Neural cell (in vitro differentiated cells): ENCODE results near the gene SAMD14. TPM values are rescaled to one million over a fixed set of nuclear protein-coding genes. Genes with fewer than 3 reads are reported as not detected.

Experiments
- H2AFZ ChIP-seq: fragments of 200-600, 300-800 bp; sonication (generic), shearing (Covaris generic); 2 replicates; pipeline ENCODE4 v1.6.0; 2014; ENCODE audit warnings: low read depth, mild to moderate bottlenecking, antibody characterized with exemption, low read length, moderate library complexity
- H3F3A ChIP-seq: fragments of 200-600 bp; shearing (Covaris generic); 2 replicates; pipeline ENCODE4 v1.6.1; 2016; ENCODE audit warnings: mild to moderate bottlenecking, moderate library complexity, mixed read lengths, antibody characterized with exemption, low read length; ENCODE audit not compliant: insufficient read depth, poor library complexity, severe bottlenecking
- H3K27ac ChIP-seq: fragments of 200-600, 300-800 bp; sonication (generic), shearing (Covaris generic); 2 replicates; pipeline ENCODE4 v1.5.1; 2014; ENCODE audit warnings: mild to moderate bottlenecking, low read length, moderate library complexity
- H3K27me3 ChIP-seq: fragments of 300-800, 200-600 bp; sonication (generic), shearing (Covaris generic); 2 replicates; pipeline ENCODE4 v1.6.0; 2014; ENCODE audit warnings: mild to moderate bottlenecking, low read depth, low read length, moderate library complexity; ENCODE audit not compliant: insufficient read depth
- H3K36me3 ChIP-seq: fragments of 300-800, 200-600 bp; sonication (generic), shearing (Covaris generic); 2 replicates; pipeline ENCODE4 v1.5.1; 2014; ENCODE audit warnings: mild to moderate bottlenecking, antibody characterized with exemption, low read length, moderate library complexity; ENCODE audit not compliant: insufficient read depth
- H3K4me2 ChIP-seq: fragments of 300-800, 200-600 bp; sonication (generic), shearing (Covaris generic); 2 replicates; pipeline ENCODE4 v1.6.0; 2014; ENCODE audit warnings: mild to moderate bottlenecking, low read length
- H3K4me3 ChIP-seq: fragments of 300-800, 200-600 bp; sonication (generic), shearing (Covaris generic); 2 replicates; pipeline ENCODE4 v1.5.1; 2014; ENCODE audit warnings: mild to moderate bottlenecking, low read length, moderate library complexity
- H3K79me2 ChIP-seq: fragments of 200-600 bp; shearing (Covaris generic); replicated peaks from 2 replicates; pipeline ENCODE4 v1.6.0; 2014; ENCODE audit warnings: mild to moderate bottlenecking, low read length, moderate library complexity; ENCODE audit not compliant: insufficient read depth
- H3K9ac ChIP-seq: fragments of 300-800, 200-600 bp; sonication (generic), shearing (Covaris generic); 2 replicates; pipeline ENCODE4 v1.6.1; 2016; ENCODE audit warnings: mild to moderate bottlenecking, low read length, mixed read lengths
- H3K9me2 ChIP-seq: fragments of 200-600 bp; shearing (Covaris generic); 2 replicates; pipeline ENCODE4 v1.6.1; 2016; ENCODE audit warnings: mild to moderate bottlenecking, low read length, mixed read lengths; ENCODE audit not compliant: insufficient read depth
- H3K9me3 ChIP-seq: fragments of 200-600, 300-800 bp; sonication (generic), shearing (Covaris generic); 2 replicates; pipeline ENCODE4 v1.6.1; 2016; ENCODE audit warnings: mild to moderate bottlenecking, mixed run types, low read length, moderate library complexity, mixed read lengths
- H4K20me1 ChIP-seq: fragments of 200-600 bp; shearing (Covaris generic); 2 replicates; pipeline ENCODE4 v1.6.1; 2016; ENCODE audit warnings: mild to moderate bottlenecking, mixed run types; ENCODE audit not compliant: insufficient read depth
- EP300 ChIP-seq: fragments of 450-650 bp; conservative IDR thresholded peaks from 2 replicates; pipeline ENCODE4 v1.6.1; 2014; ENCODE audit warnings: antibody characterized with exemption, mild to moderate bottlenecking, moderate library complexity; ENCODE audit not compliant: poor library complexity, severe bottlenecking
- EZH2 ChIP-seq: fragments of 200-600, 300-800 bp; shearing (Covaris generic), sonication (generic); IDR thresholded peaks from 2 replicates; pipeline ENCODE4 v1.6.1; 2014; ENCODE audit warnings: antibody characterized with exemption, low read length, borderline replicate concordance, mild to moderate bottlenecking; ENCODE audit not compliant: insufficient read depth, poor library complexity, severe bottlenecking
- MXI1 ChIP-seq: fragments of 450-650 bp; conservative IDR thresholded peaks from 2 replicates; pipeline ENCODE4 v1.6.1; 2014; ENCODE audit warnings: antibody characterized with exemption, mild to moderate bottlenecking; ENCODE audit not compliant: poor library complexity, severe bottlenecking
- POLR2AphosphoS5 ChIP-seq: IDR thresholded peaks from 2 replicates; pipeline ENCODE4 v1.6.1; 2012
- RAD21 ChIP-seq: fragments of 450-650 bp; conservative IDR thresholded peaks from 2 replicates; pipeline ENCODE4 v1.6.1; 2014; ENCODE audit warnings: antibody characterized with exemption, mild to moderate bottlenecking, moderate library complexity
- SMC3 ChIP-seq: fragments of 450-650 bp; conservative IDR thresholded peaks from 2 replicates; pipeline ENCODE4 v1.6.1; 2014; ENCODE audit warnings: antibody characterized with exemption, mild to moderate bottlenecking, moderate library complexity; ENCODE audit not compliant: poor library complexity
- TAF1 ChIP-seq: IDR thresholded peaks from 2 replicates; pipeline ENCODE4 v1.6.1; 2012; ENCODE audit warnings: low read depth
- polyA plus RNA-seq: library from polyadenylated mRNA; depleted of rRNA; stranded (reverse); fragments of >200 nt; gene quantifications from 2 replicates; pipeline ENCODE4 v1.2.3, GENCODE V29; 2014
- TF ChIP-seq, protein P1 (sequence below): fragments of 450-650 bp; IDR thresholded peaks from 2 replicates; pipeline ENCODE4 v1.5.1; 2014; ENCODE audit warnings: antibody characterized with exemption, mild to moderate bottlenecking, moderate library complexity; ENCODE audit not compliant: poor library complexity, severe bottlenecking
- TF ChIP-seq, protein P2 (sequence below): IDR thresholded peaks from 2 replicates; pipeline ENCODE4 v1.6.1; 2012; ENCODE audit warnings: borderline replicate concordance

The SAMD14 gene
- polyA plus RNA-seq, 1 donor from 2014 or later, result 105 TPM

DNA sequence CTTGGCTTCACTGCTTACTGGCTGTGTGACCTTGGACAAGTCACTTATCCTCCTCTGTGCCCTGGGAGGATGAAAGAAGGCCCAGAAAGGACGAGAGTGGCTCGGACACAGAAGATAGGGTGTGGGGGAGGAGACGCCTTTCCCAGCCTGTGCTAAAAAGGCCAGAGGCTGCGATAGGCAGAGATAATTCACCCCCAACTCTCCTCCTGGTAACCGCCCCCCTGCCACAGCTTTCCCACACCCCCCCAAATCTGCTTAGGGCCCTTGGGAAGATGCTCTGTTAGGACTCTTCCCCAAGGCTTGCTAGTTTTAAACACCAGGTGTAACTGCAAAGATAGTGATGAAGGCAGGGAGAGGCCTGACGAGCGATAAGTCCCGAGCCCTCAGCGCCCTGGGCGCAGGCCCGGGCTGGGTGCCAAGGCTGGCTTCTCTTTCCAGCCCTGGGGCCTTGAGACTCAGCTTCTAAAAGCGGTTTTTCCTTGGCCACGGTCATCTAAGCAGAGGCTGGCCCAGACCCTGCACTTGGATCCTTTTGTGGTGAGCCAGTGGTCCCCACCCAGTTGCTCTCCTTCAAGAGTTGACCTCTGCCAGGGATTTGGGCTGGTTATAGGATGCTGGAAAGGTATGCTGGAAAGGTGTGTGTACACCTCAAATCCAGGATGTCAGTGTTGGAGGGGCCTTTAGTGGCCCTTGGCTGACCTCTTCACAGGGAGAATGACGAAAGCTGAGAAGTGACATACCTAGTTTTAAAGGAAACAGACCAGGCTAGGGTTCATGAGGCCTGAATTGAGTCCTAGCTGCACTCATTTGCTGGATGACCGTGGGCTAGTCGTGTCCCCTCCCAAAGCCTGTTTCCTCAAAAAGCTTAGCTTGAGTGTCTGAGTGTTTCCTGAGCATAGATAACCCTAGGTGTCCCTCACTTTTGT, 24.0 kb upstream of the SAMD14 start:
- H3K79me2 ChIP-seq, result peaks cover 16% of the 10 kb centered on the region
- no peaks in the 10 kb centered on the region for H3K36me3 ChIP-seq
- no peak for TF ChIP-seq EZH2
- TF ChIP-seq, protein P1, sequence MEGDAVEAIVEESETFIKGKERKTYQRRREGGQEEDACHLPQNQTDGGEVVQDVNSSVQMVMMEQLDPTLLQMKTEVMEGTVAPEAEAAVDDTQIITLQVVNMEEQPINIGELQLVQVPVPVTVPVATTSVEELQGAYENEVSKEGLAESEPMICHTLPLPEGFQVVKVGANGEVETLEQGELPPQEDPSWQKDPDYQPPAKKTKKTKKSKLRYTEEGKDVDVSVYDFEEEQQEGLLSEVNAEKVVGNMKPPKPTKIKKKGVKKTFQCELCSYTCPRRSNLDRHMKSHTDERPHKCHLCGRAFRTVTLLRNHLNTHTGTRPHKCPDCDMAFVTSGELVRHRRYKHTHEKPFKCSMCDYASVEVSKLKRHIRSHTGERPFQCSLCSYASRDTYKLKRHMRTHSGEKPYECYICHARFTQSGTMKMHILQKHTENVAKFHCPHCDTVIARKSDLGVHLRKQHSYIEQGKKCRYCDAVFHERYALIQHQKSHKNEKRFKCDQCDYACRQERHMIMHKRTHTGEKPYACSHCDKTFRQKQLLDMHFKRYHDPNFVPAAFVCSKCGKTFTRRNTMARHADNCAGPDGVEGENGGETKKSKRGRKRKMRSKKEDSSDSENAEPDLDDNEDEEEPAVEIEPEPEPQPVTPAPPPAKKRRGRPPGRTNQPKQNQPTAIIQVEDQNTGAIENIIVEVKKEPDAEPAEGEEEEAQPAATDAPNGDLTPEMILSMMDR, result no peak
- no peak for TF ChIP-seq EP300
- TF ChIP-seq, protein P2, sequence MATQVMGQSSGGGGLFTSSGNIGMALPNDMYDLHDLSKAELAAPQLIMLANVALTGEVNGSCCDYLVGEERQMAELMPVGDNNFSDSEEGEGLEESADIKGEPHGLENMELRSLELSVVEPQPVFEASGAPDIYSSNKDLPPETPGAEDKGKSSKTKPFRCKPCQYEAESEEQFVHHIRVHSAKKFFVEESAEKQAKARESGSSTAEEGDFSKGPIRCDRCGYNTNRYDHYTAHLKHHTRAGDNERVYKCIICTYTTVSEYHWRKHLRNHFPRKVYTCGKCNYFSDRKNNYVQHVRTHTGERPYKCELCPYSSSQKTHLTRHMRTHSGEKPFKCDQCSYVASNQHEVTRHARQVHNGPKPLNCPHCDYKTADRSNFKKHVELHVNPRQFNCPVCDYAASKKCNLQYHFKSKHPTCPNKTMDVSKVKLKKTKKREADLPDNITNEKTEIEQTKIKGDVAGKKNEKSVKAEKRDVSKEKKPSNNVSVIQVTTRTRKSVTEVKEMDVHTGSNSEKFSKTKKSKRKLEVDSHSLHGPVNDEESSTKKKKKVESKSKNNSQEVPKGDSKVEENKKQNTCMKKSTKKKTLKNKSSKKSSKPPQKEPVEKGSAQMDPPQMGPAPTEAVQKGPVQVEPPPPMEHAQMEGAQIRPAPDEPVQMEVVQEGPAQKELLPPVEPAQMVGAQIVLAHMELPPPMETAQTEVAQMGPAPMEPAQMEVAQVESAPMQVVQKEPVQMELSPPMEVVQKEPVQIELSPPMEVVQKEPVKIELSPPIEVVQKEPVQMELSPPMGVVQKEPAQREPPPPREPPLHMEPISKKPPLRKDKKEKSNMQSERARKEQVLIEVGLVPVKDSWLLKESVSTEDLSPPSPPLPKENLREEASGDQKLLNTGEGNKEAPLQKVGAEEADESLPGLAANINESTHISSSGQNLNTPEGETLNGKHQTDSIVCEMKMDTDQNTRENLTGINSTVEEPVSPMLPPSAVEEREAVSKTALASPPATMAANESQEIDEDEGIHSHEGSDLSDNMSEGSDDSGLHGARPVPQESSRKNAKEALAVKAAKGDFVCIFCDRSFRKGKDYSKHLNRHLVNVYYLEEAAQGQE, result no peak
- no peak for TF ChIP-seq RAD21
- no peak for TF ChIP-seq MXI1
- TF ChIP-seq TAF1, result no peak
- no peak for TF ChIP-seq POLR2AphosphoS5
- TF ChIP-seq SMC3, result no peak
- H3K9me3 ChIP-seq, result no peaks in the 10 kb centered on the region
- H3K4me3 ChIP-seq, result no peak overlapping the region
- no peaks in the 10 kb centered on the region for H3F3A ChIP-seq
- no peak overlapping the region for H3K27ac ChIP-seq
- H4K20me1 ChIP-seq, result peaks cover 6% of the 10 kb centered on the region
- no peak overlapping the region for H3K9ac ChIP-seq
- H3K9me2 ChIP-seq, result no peaks in the 10 kb centered on the region
- no peak overlapping the region for H2AFZ ChIP-seq
- no peaks in the 10 kb centered on the region for H3K27me3 ChIP-seq
- H3K4me2 ChIP-seq, result no peak overlapping the region

DNA sequence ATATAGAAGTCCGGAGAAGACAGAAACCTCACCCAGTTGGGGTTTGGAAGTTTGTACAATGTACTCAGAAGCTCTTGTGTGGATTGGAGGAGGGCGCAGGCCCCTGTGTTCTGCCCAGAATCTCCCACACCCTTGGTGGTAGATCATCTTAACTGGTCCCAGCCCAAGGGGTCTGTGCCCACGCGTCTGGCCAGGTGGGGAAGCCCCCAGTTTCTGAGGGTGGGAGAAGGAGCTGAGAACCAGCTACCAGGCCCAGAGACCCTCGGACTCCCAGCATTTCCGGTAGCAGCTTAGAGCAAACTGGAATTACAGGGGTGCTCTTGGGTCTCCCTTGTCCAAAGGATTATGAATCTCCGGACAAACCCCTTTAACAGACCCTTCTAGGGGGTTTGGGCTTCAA, 22.8 kb upstream of the SAMD14 start:
- peak overlapping the region; percentile 94 for H3K9ac ChIP-seq
- peak overlapping the region; percentile 89 for H3K27ac ChIP-seq
- H3K4me3 ChIP-seq, result peak overlapping the region; percentile 91
- no peaks in the 10 kb centered on the region for H3K9me2 ChIP-seq
- no peaks in the 10 kb centered on the region for H3K9me3 ChIP-seq
- no peaks in the 10 kb centered on the region for H3K27me3 ChIP-seq
- H3K4me2 ChIP-seq, result peak overlapping the region; percentile 99
- H3K36me3 ChIP-seq, result no peaks in the 10 kb centered on the region
- H3K79me2 ChIP-seq, result peaks cover 27% of the 10 kb centered on the region
- no peak for TF ChIP-seq MXI1
- TF ChIP-seq, protein P2, result no peak
- no peak for TF ChIP-seq SMC3
- TF ChIP-seq EZH2, result no peak
- no peak for TF ChIP-seq EP300
- no peak for TF ChIP-seq TAF1
- no peak for TF ChIP-seq POLR2AphosphoS5
- TF ChIP-seq, protein P1, result no peak
- TF ChIP-seq RAD21, result no peak
- peak overlapping the region; percentile 95 for H2AFZ ChIP-seq
- H4K20me1 ChIP-seq, result peaks cover 17% of the 10 kb centered on the region
- H3F3A ChIP-seq, result no peaks in the 10 kb centered on the region
